IMR-90 (cell line): ENCODE results near the gene TRIML2. TPM values are rescaled to one million over a fixed set of nuclear protein-coding genes. Genes with fewer than 3 reads are reported as not detected.

Experiments used
- ATAC-seq: fragments of 200-7000 bp; cut with Tn5 transposase; 2 replicates; pipeline ENCODE4 v1.9.1; 2020; ENCODE audit warnings: low read depth, mild to moderate bottlenecking, moderate library complexity
- BruUV-seq: library from RNA; stranded (reverse); fragments of 400-500 nt; replicated peaks from 2 replicates; lab custom pipeline; 2021; lab: Mats Ljungman, UMichigan
- CTCF ChIA-PET: fragments of 300-600 bp; formaldehyde crosslinking; extraction: SDS; loops from one replicate; lab custom pipeline; 2021; ENCODE audit warnings: antibody characterized with exemption; lab: Yijun Ruan, JAX
- POLR2A ChIA-PET: fragments of 300-600 bp; sonication (Branson Sonifier 250); formaldehyde crosslinking; loops from one replicate; lab custom pipeline; 2022; ENCODE audit warnings: antibody characterized with exemption; ENCODE audit not compliant: unreplicated experiment; lab: Charles Lee
- DNase-seq: peaks from one replicate; pipeline ENCODE4 v3.0.0; 2013
- H2AFZ ChIP-seq: replicated peaks from 2 replicates; pipeline ENCODE3; 2013; ENCODE audit warnings: low read length, mild to moderate bottlenecking; ENCODE audit not compliant: poor library complexity
- H2AK5ac ChIP-seq: 2 replicates; pipeline ENCODE4 v1.6.1; 2013; ENCODE audit warnings: low read depth, low read length, inconsistent platforms
- H2AK9ac ChIP-seq: replicated peaks from 2 replicates; pipeline ENCODE3; 2013; ENCODE audit warnings: mild to moderate bottlenecking, low read depth, low read length, moderate library complexity; ENCODE audit not compliant: poor library complexity
- H2BK120ac ChIP-seq: 2 replicates; pipeline ENCODE4 v1.6.1; 2013; ENCODE audit warnings: low read depth, low read length, inconsistent platforms
- H2BK15ac ChIP-seq: 3 replicates; pipeline ENCODE4 v1.6.1; 2013; ENCODE audit warnings: low read depth, low read length, inconsistent platforms
- H2BK20ac ChIP-seq: 2 replicates; pipeline ENCODE4 v1.6.1; 2013; ENCODE audit warnings: low read depth, mild to moderate bottlenecking, inconsistent platforms, low read length, moderate library complexity
- H2BK5ac ChIP-seq: 2 replicates; pipeline ENCODE4 v1.6.1; 2013; ENCODE audit warnings: mild to moderate bottlenecking, low read depth, low read length, inconsistent platforms; ENCODE audit not compliant: poor library complexity, severe bottlenecking
- H3K14ac ChIP-seq: replicated peaks from 2 replicates; pipeline ENCODE4 v1.6.1; 2013; ENCODE audit warnings: low read depth, low read length, inconsistent platforms
- H3K18ac ChIP-seq: 2 replicates; pipeline ENCODE4 v1.6.1; 2013; ENCODE audit warnings: low read depth, low read length, control low read depth
- H3K23ac ChIP-seq: 2 replicates; pipeline ENCODE4 v1.6.1; 2013; ENCODE audit warnings: low read depth, low read length, inconsistent platforms
- H3K27ac ChIP-seq: 2 replicates; pipeline ENCODE4 v1.5.1; 2013; ENCODE audit warnings: mild to moderate bottlenecking, control low read depth, low read length; ENCODE audit not compliant: insufficient read depth
- H3K27me3 ChIP-seq: 2 replicates; pipeline ENCODE4 v1.6.1; 2013; ENCODE audit warnings: low read length; ENCODE audit not compliant: control insufficient read depth, insufficient read depth
- H3K36me3 ChIP-seq: 2 replicates; pipeline ENCODE4 v1.6.1; 2013; ENCODE audit warnings: low read length, mixed read lengths; ENCODE audit not compliant: control insufficient read depth, insufficient read depth
- H3K4ac ChIP-seq: 2 replicates; pipeline ENCODE4 v1.6.1; 2013; ENCODE audit warnings: low read depth, low read length, inconsistent platforms
- H3K4me1 ChIP-seq: 2 replicates; pipeline ENCODE4 v1.6.1; 2013; ENCODE audit warnings: low read length, mixed read lengths; ENCODE audit not compliant: control insufficient read depth, insufficient read depth
- H3K4me2 ChIP-seq: 2 replicates; pipeline ENCODE4 v1.6.1; 2013; ENCODE audit warnings: low read depth, mild to moderate bottlenecking, control low read depth, low read length, moderate library complexity
- H3K4me3 ChIP-seq: 2 replicates; pipeline ENCODE4 v1.5.1; 2013; ENCODE audit warnings: low read depth, mild to moderate bottlenecking, control low read depth, low read length, moderate library complexity; ENCODE audit not compliant: insufficient read depth
- H3K56ac ChIP-seq: 2 replicates; pipeline ENCODE4 v1.6.1; 2013; ENCODE audit warnings: low read length, inconsistent platforms; ENCODE audit not compliant: insufficient read depth; ENCODE audit errors: extremely low read depth
- H3K79me1 ChIP-seq, 2 experiments: 2 replicates each; pipeline ENCODE4 v1.6.1; 2013; ENCODE audit warnings: low read length in 2 of 2, inconsistent platforms in 1 of 2, low read depth in 1 of 2
- H3K9ac ChIP-seq: 2 replicates; pipeline ENCODE4 v1.6.1; 2013; ENCODE audit warnings: low read depth, low read length, control low read depth
- H3K9me1 ChIP-seq: 2 replicates; pipeline ENCODE4 v1.6.1; 2013; ENCODE audit warnings: low read length, inconsistent platforms; ENCODE audit not compliant: insufficient read depth
- H3K9me3 ChIP-seq: 2 replicates; pipeline ENCODE4 v1.6.1; 2013; ENCODE audit warnings: low read length; ENCODE audit not compliant: control insufficient read depth, insufficient read depth
- H4K20me1 ChIP-seq: 2 replicates; pipeline ENCODE4 v1.6.1; 2013; ENCODE audit warnings: low read length, inconsistent platforms; ENCODE audit not compliant: insufficient read depth
- H4K5ac ChIP-seq: 2 replicates; pipeline ENCODE4 v1.6.1; 2013; ENCODE audit warnings: mild to moderate bottlenecking, low read depth, low read length, control low read depth
- H4K8ac ChIP-seq, 2 experiments: 2 replicates each; pipeline ENCODE4 v1.6.1; 2013; ENCODE audit warnings: low read depth in 2 of 2, low read length in 2 of 2, control low read depth in 1 of 2, inconsistent platforms in 1 of 2
- H4K91ac ChIP-seq: 2 replicates; pipeline ENCODE4 v1.6.1; 2013; ENCODE audit warnings: low read depth, low read length, inconsistent platforms; ENCODE audit not compliant: insufficient read depth
- BHLHE40 ChIP-seq: fragments of 150-350 bp; IDR thresholded peaks from 2 replicates; pipeline ENCODE4 v1.6.1; 2016; ENCODE audit warnings: mild to moderate bottlenecking, low read depth, low read length
- ELK1 ChIP-seq: fragments of 150-350 bp; IDR thresholded peaks from 2 replicates; pipeline ENCODE4 v1.6.1; 2016; ENCODE audit warnings: low read depth, mild to moderate bottlenecking, low read length, moderate library complexity, borderline replicate concordance
- POLR2A ChIP-seq: IDR thresholded peaks from 2 replicates; pipeline ENCODE4 v1.6.1; 2012; ENCODE audit warnings: mild to moderate bottlenecking, low read depth, low read length
- WGBS, 2 experiments: methylation state at CpG; one replicate each; pipeline versions ENCODE4 v1.1.5 to v1.1.7; 2013; ENCODE audit warnings: missing lambda C conversion rate in 2 of 2; ENCODE audit not compliant: insufficient read length in 1 of 2; ENCODE audit errors: extremely low coverage in 2 of 2; 5-methylcytosine and 5-hydroxymethylcytosine counted together
- dilution Hi-C: fragments of 300-500 bp; cut with HindIII; formaldehyde crosslinking; loops from one replicate; pipeline ENCODE4 v1.14.3; 2018; ENCODE audit warnings: low sequenced_read_pairs; ENCODE audit not compliant: unreplicated experiment
- in situ Hi-C: fragments of 300-500 bp; cut with MboI; formaldehyde crosslinking; loops from 3 replicates; pipeline ENCODE4 v1.14.3; 2019; ENCODE audit warnings: low sequenced_read_pairs, inconsistent platforms, mixed read lengths
- intact Hi-C: fragments of 100-400 bp; cut with micrococcal nuclease; formaldehyde crosslinking; loops from 2 replicates; pipeline ENCODE4 v1.10.0; 2022
- polyA plus RNA-seq, 3 experiments: library from polyadenylated mRNA; depleted of rRNA; stranded (reverse); fragments of >200 nt; gene quantifications; 2 replicates each; pipeline ENCODE4 v1.2.3, GENCODE V29; 2012; ENCODE audit warnings: low replicate concordance in 1 of 3
- total RNA-seq: library from RNA; depleted of rRNA; stranded (reverse); fragments of >200 nt; gene quantifications from 2 replicates; pipeline ENCODE4 v1.2.3, GENCODE V29; 2012

Gene TRIML2
- total and polyA plus RNA-seq, 2 of the 4 experiments (the other 2 are of a cell fraction), result 0.18 to 0.21 TPM

GRCh38 chr4:188139671-188140070 lies 30.3 kb upstream of the TRIML2 start:
- H3K4ac ChIP-seq, result no peak overlapping the region
- ChIA-PET CTCF (no interaction called here), POLR2A (no interaction called here)
- no peaks in the 10 kb centered on the region for H3K4me1 ChIP-seq
- TF ChIP-seq BHLHE40 (no peak), ELK1 (no peak), POLR2A (no peak)
- no peaks in the 10 kb centered on the region for H4K20me1 ChIP-seq
- no peak overlapping the region for H2BK15ac ChIP-seq
- DNase-seq (no peak), ATAC-seq (no peak)
- no peak overlapping the region for H3K4me2 ChIP-seq
- no peak overlapping the region for H4K8ac ChIP-seq
- H2AFZ ChIP-seq, result no peak overlapping the region
- H3K36me3 ChIP-seq, result no peaks in the 10 kb centered on the region
- H2BK5ac ChIP-seq, result no peak overlapping the region
- no peak overlapping the region for H3K23ac ChIP-seq
- dilution Hi-C loops (no loop called here), intact Hi-C loops (no loop called here), in situ Hi-C loops (no loop called here)
- no peaks in the 10 kb centered on the region for H3K27me3 ChIP-seq
- 90% methylated on average over 17 of the region's 19 CpGs; no CpG with 5 or more reads in 1 of the 2 experiments for WGBS, 2 experiments
- H3K18ac ChIP-seq, result no peak overlapping the region
- H2AK5ac ChIP-seq, result no peak overlapping the region
- no peak overlapping the region for H2BK20ac ChIP-seq
- no peak overlapping the region for H2AK9ac ChIP-seq
- no peak overlapping the region for H3K4me3 ChIP-seq
- no peak overlapping the region for H3K9ac ChIP-seq
- no peaks in the 10 kb centered on the region for H3K9me1 ChIP-seq
- H3K27ac ChIP-seq, result no peak overlapping the region
- no TSS peak for BruUV-seq
- H3K9me3 ChIP-seq, result no peaks in the 10 kb centered on the region
- H4K91ac ChIP-seq, result no peak overlapping the region
- H2BK120ac ChIP-seq, result no peak overlapping the region
- H4K5ac ChIP-seq, result no peak overlapping the region
- no peak overlapping the region for H3K14ac ChIP-seq
- no peak overlapping the region for H3K56ac ChIP-seq
- no peaks in the 10 kb centered on the region for H3K79me1 ChIP-seq
